ENCODE measurements around the gene KDM8.
A peak's percentile ranks its signal among the peaks of the same experiment; 100 is the strongest.

The KDM8 gene

DNA sequence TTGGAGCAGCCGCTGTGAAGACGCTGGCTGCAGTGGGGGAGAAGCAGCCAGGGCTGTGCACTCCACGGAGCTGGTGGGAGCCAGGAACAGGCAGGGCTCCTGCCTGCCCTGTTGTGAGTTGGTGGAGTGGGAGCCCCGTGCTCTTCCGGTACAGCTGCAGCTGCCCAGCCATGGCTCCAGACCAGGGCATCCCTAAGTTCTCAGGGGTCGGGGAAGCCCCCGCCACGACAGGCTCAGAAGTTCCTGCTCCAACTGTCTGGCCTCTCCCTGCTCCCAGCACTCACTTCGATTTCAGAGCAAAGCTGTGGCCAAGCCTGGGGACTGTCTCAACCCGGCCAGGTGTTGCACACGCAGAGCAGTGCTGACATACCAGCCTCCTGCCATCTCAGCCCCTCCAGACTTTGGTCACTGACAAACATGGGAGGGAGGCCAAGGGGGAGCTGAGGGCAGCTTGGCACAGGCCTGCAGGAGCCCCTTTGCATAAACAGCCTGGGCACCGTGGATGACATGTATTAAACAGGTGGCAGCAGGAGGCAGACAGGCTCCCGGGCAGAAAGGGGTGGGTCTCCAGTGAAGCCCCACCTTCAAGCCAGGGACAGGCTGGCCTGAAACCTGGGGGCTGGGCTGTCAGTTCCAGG lies 13.9 kb upstream of the KDM8 start:
- TF ChIP-seq, protein P1, sequence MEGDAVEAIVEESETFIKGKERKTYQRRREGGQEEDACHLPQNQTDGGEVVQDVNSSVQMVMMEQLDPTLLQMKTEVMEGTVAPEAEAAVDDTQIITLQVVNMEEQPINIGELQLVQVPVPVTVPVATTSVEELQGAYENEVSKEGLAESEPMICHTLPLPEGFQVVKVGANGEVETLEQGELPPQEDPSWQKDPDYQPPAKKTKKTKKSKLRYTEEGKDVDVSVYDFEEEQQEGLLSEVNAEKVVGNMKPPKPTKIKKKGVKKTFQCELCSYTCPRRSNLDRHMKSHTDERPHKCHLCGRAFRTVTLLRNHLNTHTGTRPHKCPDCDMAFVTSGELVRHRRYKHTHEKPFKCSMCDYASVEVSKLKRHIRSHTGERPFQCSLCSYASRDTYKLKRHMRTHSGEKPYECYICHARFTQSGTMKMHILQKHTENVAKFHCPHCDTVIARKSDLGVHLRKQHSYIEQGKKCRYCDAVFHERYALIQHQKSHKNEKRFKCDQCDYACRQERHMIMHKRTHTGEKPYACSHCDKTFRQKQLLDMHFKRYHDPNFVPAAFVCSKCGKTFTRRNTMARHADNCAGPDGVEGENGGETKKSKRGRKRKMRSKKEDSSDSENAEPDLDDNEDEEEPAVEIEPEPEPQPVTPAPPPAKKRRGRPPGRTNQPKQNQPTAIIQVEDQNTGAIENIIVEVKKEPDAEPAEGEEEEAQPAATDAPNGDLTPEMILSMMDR (IDR thresholded peaks at IDR 0.05; ENCODE audit: control insufficient read depth, insufficient read depth, low read depth, low read length, missing control alignments), result no peak
- H3K4me3 ChIP-seq (ENCODE audit: control insufficient read depth, low read depth, low read length), result no peak overlapping the region
- DNase-seq (ENCODE audit: low read depth), result no peak

DNA sequence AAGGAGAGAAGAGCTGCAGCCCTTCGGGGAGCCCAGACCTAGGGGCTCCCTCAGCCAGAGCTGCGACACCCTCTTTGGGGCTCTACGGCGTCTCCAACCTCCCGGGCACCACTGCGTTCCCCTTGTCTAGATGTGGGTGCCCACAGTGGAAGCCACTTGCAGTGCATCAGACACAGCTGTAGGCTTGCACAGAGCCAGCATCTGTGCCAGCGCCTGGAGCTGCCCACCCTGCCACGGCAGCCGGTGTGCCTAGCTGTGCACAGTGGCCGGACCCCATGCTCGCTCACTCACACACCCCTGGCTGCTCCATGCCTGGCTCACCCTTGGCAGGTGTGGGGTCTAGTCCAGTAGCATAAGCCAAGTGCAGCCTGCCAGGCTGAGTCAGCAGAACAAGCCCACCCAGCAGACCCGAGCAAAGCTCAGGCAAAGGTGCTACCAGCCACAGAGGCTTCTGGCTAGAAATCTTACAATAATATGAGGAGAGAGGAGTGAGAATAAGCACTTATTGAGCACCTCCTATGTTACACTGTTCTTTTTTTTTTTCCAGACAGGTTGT lies 12.9 kb upstream of the KDM8 start:
- H3K4me3 ChIP-seq (ENCODE audit: control insufficient read depth, low read depth, low read length), result no peak overlapping the region
- DNase-seq (ENCODE audit: low read depth), result no peak
- TF ChIP-seq, protein P1 (IDR thresholded peaks at IDR 0.05; ENCODE audit: control insufficient read depth, insufficient read depth, low read depth, low read length, missing control alignments), result no peak

DNA sequence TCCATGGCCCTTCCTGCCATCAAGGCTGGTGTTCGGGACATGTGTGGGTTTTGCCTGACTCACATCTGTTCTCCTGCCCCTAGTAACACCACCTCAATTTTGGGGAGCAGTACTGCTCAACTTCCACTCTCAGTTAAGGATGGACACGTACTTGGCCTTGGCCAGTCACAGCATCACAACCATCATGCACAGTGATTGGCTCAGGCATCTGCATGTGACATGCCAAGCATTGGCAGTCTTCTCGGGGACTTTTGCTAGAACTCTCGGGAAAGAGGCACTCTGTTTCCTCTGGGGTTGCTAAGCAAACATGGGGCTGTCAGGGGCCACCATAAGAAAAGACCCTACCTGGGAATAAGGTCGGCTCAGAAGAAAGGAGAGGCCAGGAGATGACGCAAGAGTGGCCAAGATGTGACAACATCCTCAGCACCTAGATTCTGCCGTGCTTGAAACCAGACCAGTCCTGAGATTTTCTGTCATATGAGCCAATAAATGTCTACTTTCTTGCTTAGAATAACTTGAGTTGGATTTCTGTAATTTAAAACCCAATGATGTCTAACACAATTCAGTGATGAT lies 11.9 kb upstream of the KDM8 start:
- H3K4me3 ChIP-seq (ENCODE audit: control insufficient read depth, low read depth, low read length), result no peak overlapping the region
- DNase-seq (ENCODE audit: low read depth), result no peak
- TF ChIP-seq, protein P1 (IDR thresholded peaks at IDR 0.05; ENCODE audit: control insufficient read depth, insufficient read depth, low read depth, low read length, missing control alignments), result no peak

DNA sequence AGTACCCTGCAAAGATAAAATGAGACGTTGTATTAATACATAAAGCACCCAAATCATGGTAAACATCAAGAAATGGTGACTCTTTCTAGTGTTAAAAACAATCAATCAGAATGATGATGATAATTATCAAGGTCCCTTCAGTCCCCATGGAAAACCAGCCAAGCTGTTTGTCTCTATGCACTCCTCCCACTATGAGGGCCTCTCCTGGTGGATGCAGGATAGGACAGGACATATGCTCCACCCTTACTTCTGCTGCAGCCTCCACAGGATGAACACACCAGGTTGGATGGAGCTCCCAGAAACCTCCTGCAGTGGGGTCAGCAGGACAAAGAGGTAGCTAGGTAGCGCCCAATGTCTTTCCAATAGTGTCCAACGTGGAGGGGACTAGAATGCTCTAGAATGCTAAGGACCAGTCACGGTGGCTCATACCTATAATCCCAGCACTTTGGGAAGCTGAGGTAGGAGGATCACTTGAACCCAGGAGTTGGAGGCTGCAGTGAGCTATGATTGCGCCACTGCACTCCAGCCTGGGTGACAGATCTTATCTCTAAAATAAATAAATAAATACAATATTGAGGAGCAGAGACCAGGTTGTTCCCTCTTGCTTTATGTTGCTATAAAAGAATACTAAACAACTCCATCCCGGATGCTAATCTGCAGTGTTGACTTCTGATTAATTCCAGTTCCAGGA lies 9.9 kb upstream of the KDM8 start:
- TF ChIP-seq, protein P1 (IDR thresholded peaks at IDR 0.05; ENCODE audit: control insufficient read depth, insufficient read depth, low read depth, low read length, missing control alignments), result peak; percentile 19
- no peak for DNase-seq (ENCODE audit: low read depth)
- no peak overlapping the region for H3K4me3 ChIP-seq (ENCODE audit: control insufficient read depth, low read depth, low read length)

DNA sequence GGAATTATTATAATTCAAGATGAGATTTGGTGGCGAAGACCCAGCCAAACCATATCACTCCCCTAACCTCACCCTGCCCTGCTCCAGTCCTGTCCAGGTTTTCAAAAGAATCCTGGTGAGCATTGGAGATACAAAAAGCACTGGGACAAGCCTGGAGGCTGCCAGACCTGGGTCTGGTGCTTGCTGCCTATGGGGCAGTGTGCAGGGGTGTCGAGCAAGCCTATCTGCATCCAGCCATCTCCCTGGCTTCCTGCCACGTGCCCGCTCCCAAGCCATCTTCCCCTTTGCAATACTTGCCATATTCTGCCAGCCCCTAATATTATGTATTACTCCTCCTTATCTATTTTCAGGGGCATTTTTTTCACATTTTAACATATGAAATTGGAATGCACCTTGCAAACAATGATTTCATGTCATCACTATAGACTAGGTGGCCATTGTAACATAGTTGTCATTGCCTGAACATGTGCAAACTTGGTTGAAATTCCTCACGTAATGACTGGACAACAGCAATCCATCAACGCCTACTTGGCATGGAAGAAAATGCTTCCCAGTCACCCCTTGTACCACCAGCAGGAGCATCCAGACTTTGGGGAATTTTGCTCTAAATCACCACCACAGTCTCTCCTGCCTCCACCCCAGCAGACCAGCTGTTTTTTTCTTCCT lies 8.1 kb upstream of the KDM8 start:
- H3K4me3 ChIP-seq (ENCODE audit: control insufficient read depth, low read depth, low read length), result no peak overlapping the region
- no peak for DNase-seq (ENCODE audit: low read depth)
- TF ChIP-seq, protein P1 (IDR thresholded peaks at IDR 0.05; ENCODE audit: control insufficient read depth, insufficient read depth, low read depth, low read length, missing control alignments), result no peak

DNA sequence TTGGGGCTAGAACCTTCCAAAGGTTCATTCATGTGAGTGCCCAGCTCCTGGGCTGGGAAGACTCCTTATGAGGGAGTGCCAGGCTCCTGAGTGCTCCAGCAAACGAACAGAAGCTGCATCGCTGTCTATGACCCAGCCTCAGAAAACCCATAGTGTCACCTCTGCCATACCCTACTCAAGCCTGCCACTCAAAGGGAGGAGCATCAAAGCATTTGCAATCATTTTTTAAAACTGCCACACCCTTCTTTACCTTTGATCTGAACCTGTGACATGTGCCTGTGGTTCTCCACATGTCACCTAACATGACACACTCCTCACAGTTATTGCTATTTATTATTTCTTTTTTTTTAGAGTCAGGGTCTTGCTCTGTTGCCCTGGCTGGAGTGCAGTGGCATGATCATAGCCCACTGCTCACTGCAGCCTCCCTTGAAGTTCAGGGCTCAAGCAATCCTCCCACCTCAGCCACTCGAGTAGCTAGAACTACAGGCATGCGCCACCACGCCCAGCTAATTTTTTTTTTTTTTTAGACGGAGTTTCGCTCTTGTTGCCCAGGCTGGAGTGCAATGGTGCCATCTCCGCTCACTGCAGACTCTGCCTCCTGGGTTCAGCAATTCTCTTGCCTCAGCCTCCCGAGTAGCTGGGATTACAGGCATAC lies 7.3 kb upstream of the KDM8 start:
- DNase-seq (ENCODE audit: low read depth), result no peak
- TF ChIP-seq, protein P1 (IDR thresholded peaks at IDR 0.05; ENCODE audit: control insufficient read depth, insufficient read depth, low read depth, low read length, missing control alignments), result no peak
- no peak overlapping the region for H3K4me3 ChIP-seq (ENCODE audit: control insufficient read depth, low read depth, low read length)
